Measurements from ENCODE around the gene ATF6B.

ATF6B gene

DNA sequence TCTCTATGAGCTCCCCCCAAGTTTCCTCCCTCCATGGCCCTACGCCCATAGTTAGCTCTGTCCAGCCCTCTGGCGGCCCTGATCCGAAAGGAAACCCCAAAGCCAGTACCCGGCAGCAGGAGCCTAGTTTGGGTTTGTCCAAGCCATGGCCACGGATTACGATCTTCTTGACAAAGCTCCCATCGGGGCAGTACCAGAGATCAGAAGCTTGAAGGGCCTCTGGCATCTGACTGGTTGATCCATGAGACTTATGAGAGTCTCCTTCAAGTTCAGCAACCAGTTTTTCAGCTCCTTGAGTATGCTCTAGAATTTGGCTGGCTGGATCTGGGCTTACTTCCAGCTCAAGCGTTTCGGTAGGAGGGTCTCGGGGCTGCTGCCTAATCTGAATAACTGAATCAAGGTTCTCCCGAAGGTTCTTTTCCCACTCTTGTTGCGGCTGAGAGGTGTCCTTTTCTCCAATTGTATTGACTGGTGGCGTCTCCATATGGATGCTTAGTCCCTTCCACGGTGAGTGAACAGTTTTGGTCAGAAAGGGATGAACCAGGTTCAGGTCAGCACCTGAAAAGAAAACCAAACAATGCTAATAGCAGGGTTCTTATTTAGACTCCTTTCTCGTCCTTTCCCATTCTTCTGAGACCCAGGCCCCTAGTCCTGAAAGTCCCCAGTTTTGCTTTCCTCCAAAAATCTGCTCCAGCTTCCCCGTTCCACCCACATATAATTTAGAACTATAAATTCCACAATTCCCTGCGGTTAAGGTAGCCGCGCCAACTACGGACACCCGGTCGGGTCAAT, 1.4 kb upstream of the ATF6B start:
- DNase-seq = no peak

DNA sequence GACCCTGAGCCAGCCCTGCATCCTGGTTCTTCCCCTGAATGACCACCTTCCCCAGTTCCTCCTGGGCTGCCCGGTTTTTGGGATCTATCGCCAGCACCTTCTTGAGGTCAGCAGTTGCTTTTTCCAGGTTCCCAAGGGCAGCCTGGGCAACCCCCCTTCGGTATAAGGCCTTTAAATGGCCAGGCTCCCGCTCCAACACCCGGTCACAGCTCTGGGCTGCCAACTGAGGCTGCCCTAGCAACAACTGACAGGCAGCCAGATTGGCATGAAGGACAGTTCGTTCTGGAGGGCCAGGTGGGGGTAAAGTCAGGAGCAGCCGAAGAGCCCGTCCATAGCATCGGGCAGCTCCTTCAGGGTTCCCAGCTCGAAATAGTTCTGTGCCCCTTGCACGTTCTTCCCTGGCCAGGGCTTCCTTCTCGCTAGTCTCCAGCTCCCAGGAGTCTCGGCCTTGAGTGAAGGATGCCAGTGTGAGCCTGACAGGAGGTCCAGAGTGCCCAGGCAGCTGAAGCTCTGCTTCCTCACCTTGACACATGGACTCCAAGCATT, 778 bp upstream of the ATF6B start:
- no peak for DNase-seq

DNA sequence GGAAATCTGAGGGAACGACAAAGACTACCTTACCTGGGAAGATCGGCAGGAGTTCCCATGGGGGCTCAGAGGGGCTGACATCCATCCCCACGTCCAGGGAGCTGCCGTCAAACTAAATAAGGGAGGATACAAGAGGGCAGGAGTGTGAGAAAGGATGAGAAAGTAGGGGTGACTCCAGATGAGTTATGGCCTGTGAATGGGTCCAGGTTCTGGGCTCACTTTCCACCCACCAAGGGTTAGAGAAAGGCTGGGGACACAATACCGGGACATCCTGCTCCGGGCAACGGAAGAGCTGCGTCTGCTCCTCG, 683 bp downstream of the ATF6B start:
- DNase-seq = no peak

DNA sequence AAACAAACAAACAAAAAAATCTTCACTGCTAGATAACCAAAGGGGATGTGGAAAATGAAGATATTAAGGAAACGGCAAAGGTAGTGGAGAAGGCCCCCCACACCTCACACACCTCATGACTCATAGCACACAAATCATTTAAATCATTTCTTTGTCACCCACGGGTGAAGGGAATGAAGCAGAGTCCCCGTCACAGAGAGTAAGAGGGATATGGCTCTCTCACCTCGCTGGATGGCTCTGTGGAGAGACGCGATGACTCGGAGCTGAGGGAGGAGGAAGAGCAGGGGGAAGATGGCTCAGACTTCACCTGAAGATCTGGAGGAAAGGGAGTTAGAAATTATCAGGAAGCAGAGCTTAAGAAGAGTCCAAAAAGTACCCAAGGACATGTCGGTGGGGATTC, 1.2 kb downstream of the ATF6B start:
- no peak for DNase-seq

DNA sequence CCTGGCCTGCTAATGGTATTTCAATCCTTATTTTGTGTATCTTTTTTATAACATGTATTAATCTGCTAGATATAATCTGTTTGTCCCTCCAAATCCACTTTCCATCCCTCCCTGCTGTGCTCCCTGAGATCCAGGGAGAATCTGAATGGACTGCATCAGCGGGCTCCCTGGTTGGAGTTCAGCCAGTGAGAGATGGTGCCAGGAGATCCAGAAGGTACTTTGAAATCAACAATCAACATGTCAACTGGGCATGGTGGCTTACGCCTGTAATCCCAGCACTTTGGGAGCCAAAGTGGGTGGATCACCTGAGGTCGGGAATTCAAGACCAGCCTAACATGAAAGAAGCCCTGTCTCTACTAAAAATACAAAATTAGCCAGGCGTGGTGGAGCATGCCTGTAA, 4.4 kb downstream of the ATF6B start:
- no peak for DNase-seq

DNA sequence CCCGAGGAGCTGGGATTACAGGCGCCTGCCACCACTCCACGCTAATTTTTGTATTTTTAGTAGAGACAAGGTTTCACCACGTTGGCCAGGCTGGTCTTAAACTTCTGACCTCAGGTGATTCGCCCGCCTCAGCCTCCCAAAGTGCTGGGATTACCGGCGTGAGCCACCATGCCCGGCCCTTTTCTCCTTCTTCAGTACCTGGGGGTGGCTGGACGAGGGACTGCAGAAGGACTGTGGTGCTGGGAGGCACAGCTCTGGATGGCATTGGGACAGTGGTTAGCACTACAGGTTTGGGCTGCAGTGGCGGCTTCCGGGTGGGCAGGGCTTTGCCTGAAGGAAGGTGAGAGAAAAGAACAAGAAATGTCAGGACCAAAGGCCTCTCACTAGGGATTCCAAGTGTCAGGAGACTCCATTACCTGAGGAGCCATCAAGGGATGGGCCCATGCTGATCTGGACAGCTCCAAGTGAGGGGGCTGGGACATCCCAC, 7.4 kb downstream of the ATF6B start:
- DNase-seq = no peak

DNA sequence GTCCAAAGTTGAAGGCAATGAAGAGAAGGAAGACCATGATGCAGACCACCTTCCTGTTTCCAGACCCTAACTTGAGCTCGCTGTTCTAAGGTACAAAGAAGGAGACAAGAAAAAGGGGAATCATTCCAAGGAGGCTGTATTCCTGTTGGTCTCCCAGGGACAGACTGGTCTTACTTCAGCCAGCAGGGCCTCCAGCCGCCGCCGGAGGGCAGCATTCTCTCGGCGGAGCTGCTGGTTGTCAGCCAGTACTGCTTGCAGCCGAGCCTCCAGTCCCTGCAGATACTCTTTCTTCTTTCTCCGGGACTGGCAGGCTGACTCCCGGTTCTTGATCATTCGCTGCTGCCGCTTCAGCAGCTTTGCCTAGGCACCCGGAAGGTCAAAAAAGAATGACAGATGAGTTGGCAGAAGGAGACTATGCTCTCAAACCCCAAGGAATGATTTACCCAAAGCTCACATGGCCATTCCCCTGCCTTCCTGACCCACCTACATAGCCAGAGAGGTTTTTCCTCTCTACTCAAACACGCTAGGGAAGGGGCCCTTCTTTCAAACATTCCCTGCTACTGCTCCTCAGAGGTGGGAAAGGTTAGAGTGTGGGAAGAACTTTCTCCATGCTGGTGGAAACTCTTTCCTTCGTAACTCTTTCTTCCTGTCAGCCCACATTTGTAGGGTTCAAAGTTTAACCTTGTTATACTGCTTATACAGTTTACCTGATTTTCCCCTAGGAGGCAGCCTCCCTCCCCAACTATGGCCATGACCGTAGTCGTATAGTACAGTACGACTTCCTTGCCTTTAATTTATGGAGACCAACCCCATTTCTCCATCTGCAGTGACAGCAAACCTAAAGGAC, 9.0 kb downstream of the ATF6B start:
- peak; percentile 62 for DNase-seq

DNA sequence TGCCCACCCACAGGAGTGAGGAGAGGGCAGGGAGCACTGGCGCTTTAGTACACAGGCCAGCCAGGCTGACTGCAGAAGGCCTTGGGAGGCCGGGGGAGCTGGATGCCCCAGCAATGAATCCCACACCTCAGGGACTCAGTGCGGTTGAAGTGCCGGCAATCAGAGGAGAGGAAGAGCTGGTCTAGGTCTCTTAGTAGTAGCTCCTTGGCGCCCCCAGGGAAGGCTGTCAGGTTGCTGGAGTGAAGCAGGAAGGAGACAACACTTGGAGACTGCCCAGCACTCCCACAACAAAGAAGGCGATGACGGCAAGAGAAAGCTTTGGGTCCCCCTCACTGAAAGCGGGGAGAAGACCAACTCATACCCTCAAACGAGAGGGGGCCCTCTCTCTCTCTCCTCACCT, 10.6 kb downstream of the ATF6B start:
- no peak for DNase-seq

DNA sequence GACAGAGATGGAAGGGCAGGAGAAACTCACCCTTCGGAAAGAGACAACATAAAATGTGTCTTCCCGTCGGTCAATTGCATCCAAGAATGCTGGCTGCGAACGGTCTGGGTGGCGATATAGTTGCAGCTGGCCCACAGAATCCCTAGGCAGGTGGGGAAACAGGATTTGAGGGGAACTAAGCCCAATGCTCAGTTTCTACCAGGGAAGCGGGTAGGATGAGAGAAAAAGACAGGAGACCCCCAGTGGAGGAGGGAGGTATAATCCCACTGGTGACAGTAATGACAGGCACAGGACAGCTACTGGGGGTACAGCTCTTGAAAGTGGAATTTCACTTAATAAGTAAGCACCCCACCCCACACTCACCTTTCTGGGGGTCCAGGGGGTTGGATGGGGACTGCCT, 11.4 kb downstream of the ATF6B start:
- no peak for DNase-seq

DNA sequence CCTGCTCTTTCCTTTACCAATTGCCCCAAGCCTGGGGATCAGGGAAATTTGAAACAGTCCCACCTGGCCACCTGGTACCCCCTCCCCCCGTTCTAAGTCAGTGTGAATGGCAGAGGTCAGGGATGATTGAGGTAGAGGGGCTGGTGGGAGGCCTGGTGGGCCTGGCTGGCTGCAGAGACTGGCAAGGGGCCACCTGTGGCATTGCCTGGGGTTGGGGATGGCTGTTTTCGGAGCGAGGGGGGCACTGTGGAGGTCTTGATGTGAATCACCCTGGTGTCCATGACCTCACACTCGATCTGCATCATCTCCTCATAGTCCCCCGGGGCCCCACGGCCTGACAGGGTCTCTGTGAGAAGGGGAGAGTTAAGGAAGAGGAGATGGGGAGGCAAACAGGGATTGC, 12.4 kb downstream of the ATF6B start:
- DNase-seq = no peak

DNA sequence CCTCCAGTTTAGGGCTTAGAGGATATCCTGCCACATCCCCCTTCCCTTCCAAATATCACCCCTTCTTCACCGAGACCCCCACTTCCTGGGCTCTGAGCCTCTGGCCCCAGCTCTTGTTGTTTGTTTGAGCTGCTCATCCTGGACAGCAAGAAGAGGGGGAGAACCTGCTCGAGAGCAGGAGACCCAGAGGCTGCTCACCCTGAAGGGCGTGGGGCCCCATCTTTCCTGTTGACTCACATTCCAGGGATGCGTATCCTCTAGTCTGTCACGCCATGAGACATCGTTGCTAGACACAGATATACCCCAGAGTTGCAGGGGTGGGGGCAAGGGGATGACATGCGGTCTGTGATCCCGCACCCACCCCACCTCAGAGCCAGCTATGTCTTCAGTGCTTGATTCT, 13.2 kb downstream of the ATF6B start:
- no peak for DNase-seq

DNA sequence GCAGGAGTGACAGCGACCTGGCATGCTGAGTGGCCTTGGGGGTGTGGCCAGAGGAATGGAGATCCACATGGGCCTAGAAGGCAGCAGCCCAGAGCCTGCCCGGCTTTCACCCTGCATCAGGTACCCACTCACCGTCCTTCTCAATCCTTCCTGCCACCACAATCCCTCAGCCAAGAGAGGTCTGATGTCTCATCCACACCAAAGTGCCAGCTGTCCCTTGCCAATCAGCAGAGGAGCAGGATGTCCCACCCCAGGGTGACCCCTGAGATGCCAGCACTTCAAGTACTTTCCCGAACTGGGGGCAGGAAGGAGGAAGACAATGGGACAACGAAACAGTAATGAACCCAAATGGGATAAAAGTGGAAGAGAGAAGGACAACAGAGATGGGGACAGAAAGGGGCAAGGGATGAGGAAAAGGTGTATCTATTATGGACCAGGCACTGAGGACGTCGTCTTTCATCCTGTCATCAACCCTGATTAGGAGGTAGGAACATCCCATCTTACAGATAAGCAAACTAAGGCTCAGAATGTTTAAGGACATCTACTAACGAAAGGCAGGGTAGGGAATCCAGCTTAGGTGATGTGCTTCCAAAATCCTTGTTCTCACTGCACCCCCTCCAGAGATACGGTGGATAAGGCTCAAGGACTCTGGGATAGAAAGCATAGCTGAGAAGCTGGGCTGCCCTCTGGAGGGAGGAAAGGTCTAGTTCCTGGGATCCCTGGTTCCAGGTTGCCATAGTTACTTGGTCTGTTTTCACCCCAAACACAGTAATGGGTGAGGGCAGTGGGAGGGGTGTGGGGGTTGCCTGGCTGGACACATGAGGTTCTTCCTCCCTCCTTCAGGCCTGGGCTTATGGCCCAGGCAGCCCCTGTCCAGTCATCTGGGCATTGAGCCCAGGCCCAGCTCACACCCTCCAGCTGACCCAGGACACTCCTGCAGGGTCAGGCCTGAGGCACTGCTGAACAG, 14.4 kb downstream of the ATF6B start:
- peak; percentile 18 for DNase-seq

DNA sequence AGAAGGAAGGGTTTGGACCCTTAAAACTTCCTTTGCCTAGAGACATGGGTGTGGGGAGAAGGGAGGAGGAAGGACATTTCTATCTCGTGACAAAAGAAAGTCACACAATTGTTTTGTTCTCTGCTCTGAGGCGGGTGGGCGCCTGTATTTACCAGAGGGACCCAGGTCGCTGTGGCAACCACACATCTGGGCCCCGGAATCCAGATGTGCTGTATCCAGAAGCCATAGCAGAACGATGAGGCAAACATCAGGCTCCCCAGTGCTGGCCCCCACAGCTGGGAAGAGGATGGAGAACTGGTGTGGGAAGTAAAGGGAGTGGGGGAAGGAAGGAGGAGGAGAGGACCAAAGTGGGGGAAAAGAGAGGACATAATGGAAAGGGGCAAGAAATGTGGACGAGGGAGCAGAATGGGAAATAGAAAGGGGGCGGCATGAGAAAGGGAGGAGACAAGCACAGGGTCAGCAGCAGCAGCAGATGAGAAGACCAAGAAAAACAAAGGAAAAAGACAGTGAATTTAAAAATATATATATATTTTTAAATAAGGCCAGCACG, 15.5 kb downstream of the ATF6B start:
- DNase-seq = no peak

DNA sequence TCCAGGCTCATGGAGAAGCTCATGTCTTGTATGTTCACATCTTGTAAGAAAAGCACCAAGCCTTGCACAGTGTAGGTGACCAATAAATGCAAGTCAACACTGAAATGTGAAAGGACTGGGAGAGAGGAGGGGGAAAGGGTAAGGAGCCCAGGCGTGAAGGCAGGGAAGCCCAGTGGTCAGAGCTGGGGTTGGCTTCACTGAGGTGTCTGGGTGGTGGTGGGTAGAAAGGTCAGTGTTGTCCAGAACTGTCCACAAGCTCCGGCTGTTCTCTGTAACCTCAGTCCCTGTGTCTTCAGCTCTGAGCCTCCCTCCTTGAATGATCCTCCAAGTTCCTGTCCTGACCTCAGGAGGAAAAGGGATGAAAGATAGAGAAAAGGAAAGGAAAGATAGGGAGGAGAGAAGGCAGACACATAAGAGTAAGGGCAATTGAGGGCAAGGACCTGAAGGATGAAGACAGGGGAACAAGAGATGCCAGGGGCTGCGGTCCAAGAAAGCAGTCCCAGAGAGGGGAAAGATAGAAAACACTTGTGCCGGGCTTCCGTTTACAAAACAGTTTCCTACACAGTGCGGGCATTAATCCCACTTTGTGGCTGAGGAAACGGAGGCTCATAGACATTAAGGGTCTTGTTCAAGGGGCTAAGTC, 16.5 kb downstream of the ATF6B start:
- DNase-seq = no peak

DNA sequence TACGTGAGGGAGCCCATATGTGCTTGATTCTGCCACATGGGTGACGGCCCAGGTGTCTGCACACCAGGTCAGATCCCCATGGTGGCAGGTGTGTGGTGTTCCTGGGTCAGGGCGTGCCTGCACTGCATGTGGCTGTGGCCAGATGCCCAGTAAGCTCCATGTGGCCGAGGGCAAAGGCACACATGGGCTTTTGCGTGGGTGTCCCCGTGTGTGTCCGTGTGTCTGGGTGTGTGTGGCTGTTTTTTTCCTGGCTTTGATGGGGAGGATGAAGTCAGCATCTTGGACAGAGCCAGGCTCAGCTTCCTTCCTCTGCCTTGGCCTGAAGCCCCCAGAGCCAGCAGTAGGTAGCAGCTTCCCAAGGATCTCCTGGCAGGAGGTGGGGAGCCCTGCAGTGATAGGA, 17.4 kb downstream of the ATF6B start:
- DNase-seq = no peak

DNA sequence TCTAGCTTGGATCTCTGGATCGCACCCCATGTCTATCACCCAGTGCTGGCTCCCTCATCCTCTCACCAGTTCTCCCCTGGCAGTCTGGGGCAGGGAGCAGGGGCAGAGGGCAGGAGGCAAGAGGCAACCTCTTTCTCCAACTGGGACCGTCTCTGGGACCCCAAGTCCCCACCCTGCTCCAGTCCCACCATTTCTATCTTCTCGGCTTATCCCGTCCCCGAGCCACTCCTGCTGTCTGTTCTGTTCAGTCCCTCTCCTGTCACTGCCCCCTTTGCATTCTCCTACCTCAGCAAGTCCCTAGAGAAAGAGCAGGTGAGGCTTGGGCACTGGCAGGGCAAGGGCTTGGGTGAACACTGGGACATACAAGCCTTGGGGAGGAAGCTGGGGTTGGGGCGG, 18.3 kb downstream of the ATF6B start:
- DNase-seq = no peak

DNA sequence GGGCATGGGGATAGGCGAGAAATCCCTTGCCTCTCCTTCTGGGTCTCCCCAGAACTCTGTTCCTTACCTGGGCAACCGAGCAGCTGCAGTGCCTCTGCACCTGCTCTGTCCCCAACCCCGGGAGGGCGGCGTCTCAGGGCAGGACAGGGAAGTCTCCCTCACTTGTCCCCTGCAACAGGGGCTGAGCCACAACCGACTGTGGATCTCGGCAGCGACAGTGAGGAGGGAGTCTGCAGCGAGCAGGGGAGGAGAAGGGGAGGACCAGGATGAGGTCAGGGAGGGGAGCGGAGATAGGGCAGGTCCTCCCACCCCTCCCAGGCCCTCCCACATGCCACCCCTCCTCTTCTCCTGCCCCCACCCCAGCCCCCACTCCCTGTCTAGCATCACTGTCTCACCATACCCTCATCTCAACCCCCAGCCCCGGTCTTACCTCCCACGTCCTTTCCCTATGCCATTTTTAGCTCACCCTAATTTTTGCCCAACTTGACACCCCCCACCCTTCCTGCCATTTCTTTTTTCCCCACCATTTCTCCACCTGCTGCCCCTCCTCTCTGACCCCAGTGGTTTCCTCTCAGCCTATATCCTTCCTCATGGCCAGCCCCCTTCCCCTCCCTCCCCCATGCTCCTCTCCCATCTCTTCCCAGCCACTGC, 18.8 kb downstream of the ATF6B start, which contains the start of gene TNXB:
TNXB (minus strand) TSS at position 225 of the 651 bp plus-strand sequence. CDS start 11,140 bp downstream, outside the sequence.
- no peak for DNase-seq

DNA sequence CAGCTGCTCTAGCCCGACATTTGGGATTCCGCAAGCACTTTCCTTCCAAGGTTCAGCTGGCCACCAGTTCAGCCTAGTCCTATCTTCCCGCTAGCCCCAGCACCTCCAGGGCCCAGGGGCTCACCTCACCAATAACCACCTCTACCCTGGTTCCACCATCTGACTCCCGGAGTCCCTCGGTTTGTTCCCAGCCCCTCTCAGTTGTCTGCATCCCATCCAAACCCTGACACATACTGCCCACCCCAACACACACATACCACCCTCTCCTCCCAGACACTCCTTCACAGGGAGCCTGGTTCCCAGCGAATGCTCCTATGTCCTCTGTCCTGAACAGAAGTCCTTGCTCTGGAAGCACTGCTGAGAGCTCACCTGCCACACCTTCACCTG, 19.3 kb downstream of the ATF6B start:
- DNase-seq = no peak

DNA sequence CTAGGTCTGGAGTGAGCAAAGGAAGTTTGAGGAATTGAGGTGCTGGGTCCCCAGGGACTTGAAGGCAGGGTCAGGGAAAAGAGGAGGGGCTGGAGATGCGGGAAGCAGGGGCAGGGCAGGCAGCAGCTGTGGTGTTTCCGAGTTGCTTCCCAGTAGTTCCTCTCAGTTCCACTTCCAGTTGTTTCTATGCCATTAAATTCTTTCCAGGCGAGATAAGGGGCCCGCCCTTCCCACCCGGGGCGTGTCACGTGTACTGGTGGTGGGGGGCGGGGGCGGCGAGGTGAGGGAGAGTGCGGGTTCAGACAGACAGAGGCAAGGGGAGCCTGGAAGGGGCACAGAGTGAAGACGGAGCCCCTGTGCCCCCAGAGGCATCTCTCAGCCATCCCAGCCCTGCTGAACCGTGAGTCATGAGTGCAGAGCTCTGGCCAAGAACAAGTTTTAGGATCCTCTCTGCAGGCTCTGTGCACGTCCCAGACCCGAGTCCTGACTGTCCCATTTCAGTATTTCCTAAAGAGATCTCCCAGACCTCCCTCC, 19.9 kb downstream of the ATF6B start:
- DNase-seq = no peak

DNA sequence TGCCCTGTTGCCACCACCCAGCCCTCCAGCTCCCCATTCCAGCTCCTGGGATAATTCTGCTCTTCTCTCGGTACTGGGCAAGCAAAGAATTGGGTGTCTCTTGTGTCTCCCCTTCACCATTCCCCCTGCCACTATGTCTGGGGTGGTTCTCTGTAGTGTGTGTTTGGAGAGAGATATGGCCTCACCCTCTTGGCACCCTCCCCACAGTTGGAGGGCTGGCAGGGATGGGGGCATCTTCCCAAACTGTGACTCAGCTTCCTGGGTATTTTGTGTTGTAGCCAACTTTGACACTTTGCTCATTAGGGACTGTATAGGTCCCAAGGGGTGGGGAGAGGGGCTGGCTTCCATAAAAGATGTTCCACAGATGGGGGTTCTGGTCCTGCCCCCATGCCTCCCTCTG, 20.6 kb downstream of the ATF6B start:
- no peak for DNase-seq

DNA sequence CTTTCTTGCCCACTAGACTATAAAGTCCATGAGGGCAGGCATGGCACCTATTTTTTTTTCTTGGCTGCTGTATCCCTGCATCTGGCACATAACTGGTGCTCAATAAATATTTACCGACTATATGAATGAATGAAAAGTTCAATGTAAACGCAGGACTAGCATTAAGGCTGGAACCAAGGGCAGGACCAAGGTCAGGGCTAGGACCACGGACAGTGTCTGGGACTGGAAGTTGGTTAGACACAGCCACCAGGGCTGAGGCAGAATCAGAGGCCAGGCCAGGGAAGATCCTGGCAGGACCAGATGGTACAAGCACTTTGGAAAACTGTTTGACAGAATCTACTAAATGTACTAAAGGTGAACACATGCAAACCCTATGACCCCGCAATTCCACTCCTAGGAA, 22.6 kb downstream of the ATF6B start:
- peak; percentile 29 for DNase-seq

Data from MV-4-11 (cell line).